Suppressor macrophage (primary cell): ENCODE data around the gene DLGAP3.

Experiments used
- DNase-seq, 4 experiments: peaks; one replicate each; pipeline ENCODE4 v3.0.0-alpha.2; 2020 to 2022

The DLGAP3 gene

DNA sequence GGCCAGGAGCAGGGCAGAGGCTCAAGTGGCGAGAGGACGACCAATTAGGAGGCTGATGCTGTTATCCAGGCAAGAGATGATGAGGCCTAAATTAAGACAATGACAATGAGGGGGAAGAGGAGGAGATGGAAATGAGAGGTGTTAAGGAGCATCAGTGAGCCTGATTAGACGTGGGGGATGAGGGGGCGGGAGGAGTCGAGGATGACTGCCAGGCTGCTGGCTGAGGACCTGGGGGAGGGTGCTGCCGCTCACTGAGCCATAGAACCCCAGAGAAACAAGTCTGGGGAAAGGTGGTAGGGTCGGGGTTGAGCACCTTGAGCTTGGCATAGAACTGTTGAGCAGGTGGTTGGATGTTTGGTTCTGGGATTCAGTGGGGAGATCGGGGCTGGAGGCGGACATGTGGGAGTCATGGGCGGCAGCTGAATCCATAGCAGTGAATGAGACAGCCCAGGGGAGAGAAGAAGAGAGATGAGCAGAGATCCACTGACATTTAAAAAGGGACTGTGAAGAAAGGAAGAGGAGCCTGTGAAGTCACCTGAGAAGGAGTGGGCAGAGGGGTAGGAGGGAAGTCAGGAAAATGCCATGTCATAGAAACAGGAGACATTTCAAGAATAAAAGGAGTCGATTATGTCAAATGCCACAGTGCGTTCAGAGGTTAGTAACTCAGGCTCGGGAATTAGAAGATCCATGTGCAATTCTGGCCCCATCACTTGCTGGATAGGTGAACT lies 28.5 kb downstream of the DLGAP3 start:
- no peak for DNase-seq

DNA sequence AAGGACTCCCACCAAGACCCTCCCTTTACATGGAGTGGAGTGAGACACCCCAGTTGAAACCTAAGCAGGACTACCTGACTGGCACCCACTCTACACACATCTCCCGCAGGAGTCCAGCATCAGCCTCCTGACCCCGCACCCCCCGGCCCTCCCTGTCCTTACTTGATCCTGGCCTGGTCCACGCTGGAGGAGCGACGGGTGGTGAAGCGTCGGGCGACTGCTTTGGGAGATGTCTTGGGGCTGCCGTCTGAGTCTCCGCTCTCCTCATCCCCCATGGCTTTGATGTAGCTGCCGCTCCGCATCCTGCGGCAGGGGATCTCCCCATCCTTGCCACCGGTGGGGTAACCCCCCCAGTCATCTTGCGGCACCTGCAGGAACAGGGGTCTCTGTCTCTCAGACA lies 29.5 kb downstream of the DLGAP3 start:
- DNase-seq, result no peak

DNA sequence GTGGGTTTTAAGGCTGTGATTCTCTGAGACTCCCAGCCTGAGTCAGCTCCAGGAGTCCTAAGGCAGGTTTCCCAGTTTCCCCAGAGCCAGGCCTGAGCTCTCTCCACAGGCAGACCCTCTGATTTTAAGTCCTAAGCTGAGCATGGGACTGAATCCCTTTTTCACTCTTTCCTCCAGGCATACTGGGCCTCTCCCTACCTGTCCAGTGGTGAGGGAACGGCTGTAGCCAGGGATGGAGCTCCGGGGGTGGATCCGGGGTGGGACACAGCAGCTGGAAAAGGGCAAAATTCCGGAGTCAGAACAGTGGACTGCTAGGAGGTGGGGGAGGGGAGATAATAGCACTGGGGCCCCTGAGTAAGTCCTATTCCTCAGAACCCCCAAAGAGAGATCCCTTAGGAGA lies 30.0 kb downstream of the DLGAP3 start:
- DNase-seq, result no peak

DNA sequence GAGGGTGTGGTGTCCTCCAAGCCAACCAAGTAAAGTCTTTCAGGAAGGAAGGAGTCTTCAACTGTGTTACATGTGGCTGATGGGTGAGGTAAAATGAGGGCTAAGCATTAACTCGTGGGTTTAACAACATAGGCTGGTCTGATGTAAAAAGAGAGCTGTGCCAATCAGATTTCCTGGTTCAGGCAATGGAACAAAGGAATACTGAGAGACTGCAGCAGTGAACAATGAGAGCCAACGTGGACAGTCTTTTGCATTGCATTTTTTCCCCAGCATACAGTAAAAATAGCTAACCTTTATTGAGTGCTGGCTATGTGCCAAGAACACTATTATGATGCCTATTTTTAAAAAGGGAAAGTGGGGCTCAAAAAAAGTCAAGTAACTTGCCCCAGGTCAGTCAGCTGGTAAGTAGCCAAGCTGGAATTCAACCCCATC lies 31.1 kb downstream of the DLGAP3 start:
- DNase-seq, result no peak

DNA sequence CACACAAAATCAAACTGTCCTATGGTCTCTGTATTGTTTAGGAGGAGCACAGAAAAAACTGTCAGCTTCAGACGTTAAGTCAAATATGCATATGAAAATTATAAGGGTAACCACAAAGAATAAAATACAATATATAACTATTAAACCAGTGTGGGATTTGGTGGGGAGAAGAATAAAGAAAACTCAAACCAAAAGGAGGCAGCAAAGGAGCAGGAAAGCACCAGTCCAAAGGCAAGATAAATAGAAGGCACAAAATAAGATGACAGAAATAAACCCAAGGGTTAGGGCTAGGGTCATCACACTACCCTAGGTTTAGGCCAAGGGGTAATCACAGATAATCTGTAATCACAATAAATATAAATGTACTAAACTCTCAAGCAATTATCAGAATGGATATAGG lies 32.8 kb downstream of the DLGAP3 start:
- peak in 1 of 4 experiments; percentile 7 for DNase-seq

DNA sequence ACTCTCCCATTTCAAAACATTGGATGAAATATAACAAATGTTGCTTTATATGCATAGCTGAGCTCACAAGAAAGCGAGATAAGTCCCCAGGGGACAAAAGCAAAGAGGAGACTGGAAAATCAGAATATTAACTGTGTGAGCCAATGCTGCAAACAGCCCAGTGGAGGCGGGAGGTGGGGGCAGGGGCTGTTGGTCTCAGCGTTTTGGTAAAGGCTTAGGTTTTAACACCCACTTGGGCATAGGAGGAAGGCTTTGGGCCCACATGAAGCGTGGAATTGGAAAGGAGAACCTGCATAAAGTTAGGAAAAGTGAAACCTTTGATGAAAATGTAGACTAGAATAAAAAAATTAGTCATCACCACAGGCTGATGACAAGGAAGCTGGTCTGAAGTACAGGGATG lies 39.7 kb downstream of the DLGAP3 start:
- DNase-seq, result no peak

DNA sequence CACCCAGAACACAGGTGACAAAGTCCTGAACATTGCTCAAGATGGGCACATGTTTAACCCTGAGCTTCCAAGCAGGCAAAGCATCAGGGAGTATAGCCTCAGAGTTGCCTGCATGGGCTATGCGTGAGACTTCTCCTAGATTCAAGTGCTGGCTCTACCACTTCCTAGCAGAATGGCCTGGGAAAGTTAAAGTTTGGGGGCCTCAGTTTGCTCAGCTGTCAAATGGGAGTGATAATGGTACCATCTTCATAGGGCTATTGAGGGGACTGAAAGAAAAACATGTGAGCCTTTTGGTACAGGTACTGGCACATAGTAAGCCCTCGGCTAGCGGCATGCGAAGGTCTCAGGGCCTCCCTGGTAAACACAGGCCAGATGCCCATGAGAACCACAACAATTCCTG lies 41.9 kb downstream of the DLGAP3 start:
- no peak for DNase-seq

DNA sequence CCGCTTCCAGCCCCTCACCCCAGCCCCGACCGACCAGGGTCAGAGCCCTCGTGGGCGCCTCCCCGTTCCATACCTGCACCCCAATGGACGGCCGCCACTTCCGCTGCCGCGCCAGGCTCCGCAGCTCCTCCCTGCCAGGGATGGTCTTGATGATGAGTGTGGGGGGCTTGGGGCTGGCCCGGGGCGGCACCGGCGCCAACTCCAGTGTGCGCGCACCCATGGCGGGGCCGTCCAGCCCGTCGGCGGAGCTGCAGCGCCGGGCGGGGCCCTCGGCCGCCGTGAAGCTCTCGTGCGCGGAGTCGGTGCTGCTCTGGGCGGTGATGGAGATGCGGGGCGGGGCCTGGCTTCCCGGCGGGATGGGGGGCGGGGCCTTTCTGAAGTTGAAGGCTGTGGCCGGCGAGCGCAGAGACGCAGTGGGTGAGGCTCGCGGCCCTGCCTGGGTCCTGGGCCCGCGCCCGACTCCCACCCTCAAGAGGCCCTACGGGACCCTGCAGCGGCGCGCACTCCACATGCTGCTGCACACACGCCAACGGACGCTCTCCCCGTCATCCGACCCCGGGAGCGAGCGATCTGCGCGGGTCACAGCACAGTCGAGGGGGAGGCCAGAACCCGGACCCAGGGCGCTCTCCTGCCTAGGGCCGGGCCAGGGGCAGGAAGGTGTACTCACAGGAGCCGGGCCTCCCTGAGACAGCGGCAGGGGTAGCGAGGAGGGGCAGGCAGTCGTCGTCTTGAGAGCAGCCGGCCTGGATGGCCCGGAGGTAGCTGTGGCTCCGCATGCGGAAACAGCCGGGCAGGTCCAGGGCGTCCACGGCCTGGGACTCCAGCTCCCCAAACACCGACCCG lies 43.8 kb downstream of the DLGAP3 start:
- DNase-seq, result peak in 1 of 4 experiments; percentile 20

DNA sequence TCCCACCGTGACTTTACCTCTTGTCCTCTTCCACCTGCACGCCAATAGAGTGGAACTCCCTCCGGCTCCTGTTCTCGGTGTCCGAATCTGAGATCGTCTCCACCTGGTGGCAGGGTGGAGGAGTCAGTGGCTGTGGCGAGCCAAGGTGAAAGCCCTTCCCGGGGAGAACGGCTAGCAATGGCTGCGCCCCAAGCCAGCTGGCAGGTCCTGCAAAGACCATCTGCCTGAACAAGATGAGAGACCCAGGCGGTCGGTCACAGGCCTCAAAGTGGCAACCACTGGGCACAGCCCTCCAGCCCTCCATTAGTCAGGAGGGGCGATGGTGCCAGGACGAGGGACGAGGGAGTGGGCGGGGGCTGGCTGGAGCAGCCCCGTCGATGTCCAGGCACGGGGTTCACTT lies 44.5 kb downstream of the DLGAP3 start:
- no peak for DNase-seq

DNA sequence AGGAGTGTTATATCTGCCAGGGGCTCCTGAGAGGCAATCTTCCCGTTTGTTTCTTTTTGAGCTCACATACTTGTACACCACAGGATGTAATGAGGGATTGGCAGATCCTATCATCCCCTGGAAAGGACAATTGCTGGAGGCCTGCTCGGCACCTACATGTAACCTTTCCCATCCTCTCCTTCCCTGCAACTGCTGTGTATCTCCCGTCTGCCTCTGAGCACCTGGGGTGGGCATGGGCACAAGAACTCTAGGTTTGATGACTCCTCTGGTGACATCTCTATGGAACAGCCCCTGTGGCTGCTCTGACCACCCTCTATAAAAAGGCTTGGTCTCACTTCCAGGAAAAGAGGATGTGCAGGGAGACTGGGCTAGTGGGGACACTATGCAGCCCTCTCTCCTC lies 44.9 kb downstream of the DLGAP3 start:
- no peak for DNase-seq

DNA sequence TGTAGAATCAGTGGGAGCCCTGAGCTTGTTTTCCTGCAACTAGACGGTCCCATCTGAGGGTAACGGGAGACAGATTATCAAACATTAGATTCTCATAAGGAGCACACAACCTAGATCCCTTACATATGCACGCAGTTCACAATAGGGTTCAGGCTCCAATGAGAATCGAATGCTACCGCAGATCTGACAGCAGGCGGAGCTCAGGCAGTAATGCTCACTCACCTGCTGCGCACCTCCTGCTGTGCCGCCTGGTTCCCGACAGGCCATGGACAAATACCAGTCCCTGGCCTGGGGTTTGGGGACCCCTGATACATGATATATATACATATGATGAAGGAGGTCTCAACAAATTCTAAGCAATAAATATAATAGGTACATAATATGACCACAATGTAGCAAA lies 50.2 kb downstream of the DLGAP3 start:
- no peak for DNase-seq

DNA sequence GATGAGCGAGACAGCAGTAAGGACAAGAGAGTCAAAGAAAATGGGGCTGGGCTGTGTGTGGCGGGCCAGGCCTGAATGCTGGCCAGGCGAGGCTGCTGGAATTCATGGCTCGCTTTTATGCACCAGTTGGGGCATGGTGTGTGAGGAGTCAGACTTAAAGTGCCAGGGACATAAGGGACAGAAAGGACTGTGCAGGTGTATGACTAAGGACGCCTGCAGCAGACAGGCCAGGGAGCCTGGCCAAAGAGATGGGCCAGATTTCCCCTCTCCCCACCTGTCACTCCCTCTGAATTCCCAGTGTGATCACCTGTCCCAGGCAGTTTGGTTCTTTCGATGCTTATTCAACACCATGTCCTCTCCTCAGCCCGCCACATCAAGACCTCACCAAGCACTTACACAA lies 53.0 kb downstream of the DLGAP3 start:
- no peak for DNase-seq

DNA sequence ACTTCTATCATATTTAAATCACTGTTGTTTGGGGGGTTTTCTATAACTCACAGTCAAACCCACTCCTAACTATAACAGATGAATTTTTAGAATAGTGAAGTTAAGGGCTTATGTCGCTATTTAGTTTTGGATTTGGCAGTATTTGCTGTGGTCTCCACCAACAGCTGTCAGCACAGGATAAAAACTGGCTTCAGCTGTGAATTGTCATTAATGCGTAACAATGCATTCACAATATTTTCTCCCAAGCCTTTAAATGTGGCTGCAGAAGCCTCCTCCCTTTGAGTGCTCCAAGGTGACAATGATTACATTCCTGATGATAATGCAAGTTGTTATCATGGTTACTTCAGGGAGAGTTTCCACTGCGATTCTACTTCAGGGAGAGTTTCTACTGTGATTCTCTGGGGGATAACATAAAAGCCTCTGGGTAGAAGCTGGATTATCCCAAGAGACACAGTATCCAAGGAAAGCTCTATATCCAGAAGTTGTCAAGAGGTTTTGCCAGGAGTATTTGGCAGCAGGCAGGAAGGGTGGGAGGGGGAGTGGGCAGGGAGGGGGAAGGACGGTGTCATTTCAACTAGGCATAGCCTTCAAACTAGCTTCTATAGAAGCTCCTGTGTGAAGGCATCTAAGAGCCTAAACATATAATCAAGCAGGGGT lies 55.0 kb downstream of the DLGAP3 start:
- DNase-seq, result no peak

DNA sequence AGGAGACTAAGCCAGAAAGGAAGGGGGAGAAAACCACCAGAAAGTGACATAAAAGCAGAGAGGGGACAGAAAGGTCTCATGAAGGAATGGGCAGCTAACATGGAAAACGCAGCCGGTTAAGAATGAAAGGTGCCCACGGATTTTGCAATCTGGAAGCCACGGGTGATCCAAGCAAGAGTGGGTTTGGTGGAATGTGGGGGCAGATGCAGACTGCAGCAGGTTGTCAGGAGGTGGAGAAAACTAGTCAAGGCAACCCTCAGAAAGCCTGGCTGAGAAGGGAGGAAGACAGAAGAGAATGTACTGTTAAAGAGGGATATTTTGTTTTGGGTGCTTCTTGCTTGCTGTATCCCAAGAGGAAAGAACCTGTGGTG lies 57.3 kb downstream of the DLGAP3 start:
- DNase-seq, result no peak

DNA sequence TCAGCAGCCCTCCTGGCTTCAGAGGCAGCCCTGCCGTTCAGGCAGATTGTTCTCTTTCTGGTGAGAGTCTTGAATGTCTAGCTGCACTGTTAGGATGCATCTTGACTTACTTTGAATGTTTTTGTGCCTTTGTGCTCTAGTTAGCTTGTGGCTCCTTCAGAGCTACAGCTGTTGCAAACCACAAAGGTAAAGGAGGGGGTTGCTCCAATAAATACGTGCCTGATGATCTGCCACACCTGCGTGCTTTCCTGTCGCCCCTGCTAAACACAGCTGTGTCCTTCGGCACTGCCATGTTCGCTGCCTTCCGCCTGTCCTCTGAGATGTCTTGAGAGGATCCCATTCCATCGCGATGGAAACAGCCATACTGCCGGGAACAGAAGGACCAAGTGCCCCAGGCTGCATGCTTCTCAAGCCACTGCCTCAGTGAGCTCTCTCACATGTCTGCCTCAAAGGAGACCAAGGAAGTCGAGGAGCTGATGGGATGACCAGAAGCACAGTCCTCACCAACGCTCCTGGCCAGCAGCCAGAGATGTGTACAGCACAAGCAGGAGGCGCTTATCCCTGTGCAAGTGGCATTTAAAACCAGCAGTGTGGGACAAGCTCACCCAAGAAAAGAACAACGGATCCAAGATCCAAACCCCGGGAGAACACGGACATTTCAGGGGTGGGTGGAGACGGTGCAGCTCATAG lies 57.9 kb downstream of the DLGAP3 start:
- no peak for DNase-seq

DNA sequence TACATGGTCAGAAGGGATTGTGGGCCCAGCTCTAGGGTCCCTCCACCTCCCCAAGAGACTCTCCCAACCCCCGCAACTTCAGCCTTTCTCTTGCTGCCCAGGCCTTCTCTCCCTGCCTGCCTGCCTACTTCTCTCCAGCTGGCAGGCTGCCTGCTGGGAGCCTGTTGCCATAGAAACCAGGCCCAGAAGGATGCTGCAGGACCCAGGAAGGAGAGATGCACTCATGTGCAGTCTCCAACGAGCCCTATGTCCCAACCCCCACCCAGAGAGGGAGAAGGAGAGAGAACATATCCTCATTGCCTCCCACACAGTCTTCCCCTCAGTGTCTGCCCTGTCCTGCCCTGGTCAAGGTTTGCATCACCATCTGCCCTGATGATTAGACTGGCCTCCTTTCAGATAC lies 59.1 kb downstream of the DLGAP3 start:
- no peak for DNase-seq

DNA sequence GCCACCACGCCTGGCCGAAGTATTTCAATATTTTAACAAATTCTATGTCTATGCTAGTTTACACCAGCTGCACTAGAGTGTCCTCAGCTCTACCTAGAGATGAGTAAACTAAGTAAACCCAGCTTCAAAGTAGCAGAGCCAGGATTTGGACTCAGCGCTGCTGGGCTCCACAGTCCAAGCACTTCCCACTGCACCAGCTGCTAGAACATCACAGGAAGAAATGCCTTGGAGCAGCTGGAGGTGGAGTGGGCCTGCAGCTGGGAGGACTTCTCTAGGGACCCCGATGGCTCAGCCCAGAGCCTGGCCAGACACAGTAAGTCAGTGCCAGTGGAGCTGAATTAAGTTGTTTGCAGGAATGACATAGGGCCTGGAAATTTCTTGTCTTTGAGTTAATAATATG lies 59.7 kb downstream of the DLGAP3 start:
- no peak for DNase-seq

DNA sequence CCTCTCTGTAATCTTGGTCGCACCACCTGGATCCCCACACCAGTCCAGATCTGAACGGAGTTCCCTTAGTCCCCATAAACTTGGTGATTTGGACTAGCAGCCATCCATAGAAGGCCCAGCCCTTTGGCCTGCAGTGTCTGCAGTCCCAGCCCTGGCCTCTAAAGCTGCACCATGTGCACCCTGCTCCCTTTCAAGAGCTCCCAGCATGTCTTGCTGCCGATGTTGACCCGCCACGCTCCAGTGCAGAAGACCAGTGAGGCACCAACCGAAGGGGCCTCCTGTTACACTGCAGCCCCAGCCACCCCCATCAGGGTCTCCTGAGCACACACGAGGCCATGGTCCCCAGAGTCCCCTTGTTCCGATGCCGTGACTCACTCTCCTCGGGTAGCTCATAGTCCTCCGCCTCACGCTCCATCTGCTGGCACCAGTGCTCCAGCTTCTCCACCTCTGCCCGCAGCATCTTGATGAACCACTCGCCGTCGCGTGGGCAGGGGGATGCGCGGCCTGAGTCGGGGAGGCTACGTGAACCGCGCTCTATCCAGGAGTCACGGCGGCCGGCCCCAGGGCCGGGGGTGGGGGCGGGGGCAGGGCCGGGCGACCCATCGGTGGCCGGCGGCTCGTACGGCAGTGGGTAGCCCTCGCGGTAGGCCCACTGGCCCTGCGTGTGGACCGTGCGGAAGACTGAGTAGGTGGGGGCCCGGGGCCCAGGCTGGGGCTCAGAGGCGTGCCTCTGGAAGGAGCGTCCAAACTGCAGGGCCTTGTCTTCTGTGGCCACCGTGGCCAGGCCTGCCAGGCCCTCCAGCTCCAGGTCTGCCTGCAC lies 61.0 kb downstream of the DLGAP3 start:
- no peak for DNase-seq

DNA sequence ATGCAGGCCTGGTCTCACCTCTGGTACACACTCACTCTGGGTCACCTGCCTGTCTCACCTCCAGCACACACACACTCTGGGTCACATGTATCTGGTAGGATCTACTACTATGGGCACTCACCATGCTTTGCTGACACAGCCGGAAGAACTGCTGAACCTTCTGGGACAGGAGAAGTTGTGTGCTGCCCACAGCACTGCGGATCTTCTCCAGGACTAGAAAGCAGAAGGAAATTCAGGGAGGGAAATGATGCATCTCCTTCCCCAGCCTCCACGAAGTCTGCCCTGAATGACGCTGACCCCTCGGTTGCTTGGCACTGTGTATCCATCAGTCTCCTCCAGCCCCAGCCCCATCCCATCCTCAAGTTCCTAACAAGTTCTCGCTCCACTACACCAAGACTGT lies 62.0 kb downstream of the DLGAP3 start:
- DNase-seq, result peak; percentile 79 to 89 (median 85)

DNA sequence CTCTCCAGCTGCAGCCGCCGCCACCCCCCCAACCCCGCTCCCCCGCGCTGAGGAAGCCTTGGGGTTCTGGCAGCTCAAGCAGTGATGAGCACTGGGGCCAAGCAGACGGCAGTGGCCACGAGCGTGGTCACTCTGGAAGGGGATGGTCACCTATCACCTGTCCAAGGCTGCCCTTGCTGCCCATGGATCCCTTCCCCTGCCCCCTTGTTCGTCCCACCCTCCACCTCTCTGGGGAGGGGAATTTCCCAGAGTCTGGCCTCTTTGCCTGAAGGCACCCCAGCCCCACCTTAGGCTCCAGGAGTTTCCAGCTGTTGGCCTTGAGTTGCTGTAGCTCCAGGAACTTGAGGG lies 62.7 kb downstream of the DLGAP3 start:
- DNase-seq, result no peak

DNA sequence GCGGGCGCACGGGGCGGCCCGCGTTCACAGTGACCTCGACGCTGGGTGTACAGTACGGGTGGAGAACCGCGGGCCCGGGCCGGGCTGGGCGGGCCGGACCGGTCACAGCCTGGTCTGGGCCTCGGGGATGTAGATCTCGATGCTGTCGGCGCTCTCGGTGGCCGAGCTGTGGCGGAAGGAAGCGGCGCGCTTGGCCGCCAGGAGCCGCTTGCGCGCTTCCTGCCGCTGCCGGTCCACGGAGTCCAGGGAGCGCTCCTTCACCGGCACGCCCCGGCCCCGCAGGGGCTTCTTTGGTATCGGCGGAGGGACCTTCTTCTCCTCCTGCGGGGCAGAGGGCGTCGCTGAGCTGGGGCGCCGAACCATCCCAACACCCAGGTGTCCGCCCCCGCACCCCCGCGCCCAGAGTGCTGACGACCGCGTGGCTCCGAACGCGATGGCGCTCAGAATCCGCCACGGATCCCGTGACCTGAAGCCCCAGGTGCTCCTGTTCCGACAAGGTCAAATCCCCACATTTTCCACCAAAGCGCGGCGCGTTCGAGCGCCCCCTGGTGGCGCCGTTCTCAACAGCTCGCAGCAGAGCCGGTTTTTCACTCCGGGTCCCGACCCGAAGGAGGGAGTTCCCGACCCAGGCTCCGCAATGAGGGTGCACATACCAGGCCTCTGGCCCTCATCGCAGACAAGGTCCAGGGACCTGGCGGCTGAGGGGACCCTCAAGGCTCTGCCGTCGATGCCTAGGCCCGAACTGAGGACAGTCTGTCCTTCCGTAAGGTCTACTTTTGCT lies 63.3 kb downstream of the DLGAP3 start:
- peak; percentile 77 to 92 (median 90) for DNase-seq
